Upper lobe of left lung (tissue), 6 donors: Measurements from ENCODE around the gene SEMA4D. TPM values are rescaled to one million over a fixed set of nuclear protein-coding genes. Genes with fewer than 3 reads are reported as not detected.
A peak's percentile ranks its signal among the peaks of the same experiment; 100 is the strongest.

Experiments
- ATAC-seq, 2 donors: fragments of 200-7000 bp; cut with Tn5 transposase; one replicate each; pipeline ENCODE4 v1.9.1; 2022; ENCODE audit warnings: mild to moderate bottlenecking in 2 of 2, moderate library complexity in 2 of 2; ENCODE audit not compliant: low FRiP score in 2 of 2
- DNase-seq, 2 donors: peaks; one replicate each; pipeline ENCODE4 v3.0.0-alpha.2; 2019 to 2020
- H3K27ac ChIP-seq, 4 donors: fragments of 200-600 bp; sonication (generic); one replicate each; pipeline ENCODE4 v1.5.1; 2016 to 2019
- H3K27me3 ChIP-seq, 4 donors: fragments of 200-600 bp; sonication (generic); one replicate each; pipeline ENCODE4 v1.5.1; 2017 to 2019
- H3K36me3 ChIP-seq, 4 donors: fragments of 200-600 bp; sonication (generic); one replicate each; pipeline ENCODE4 v1.5.1; 2016 to 2019
- H3K4me1 ChIP-seq, 4 donors: fragments of 200-600 bp; sonication (generic); one replicate each; pipeline ENCODE4 v1.5.1; 2018 to 2019
- H3K4me3 ChIP-seq, 4 donors: fragments of 200-600 bp; sonication (generic); one replicate each; pipeline ENCODE4 v1.5.1; 2017 to 2019; ENCODE audit warnings: mild to moderate bottlenecking in 2 of 4, moderate library complexity in 1 of 4
- H3K9me3 ChIP-seq, 4 donors: fragments of 200-600 bp; sonication (generic); one replicate each; pipeline ENCODE4 v1.5.1; 2018 to 2019
- CTCF ChIP-seq, 6 experiments: fragments of 450-650 bp in 4 of 6; fragments of 200-600 bp in 2 of 6; sonication (generic) in 2 of 6; IDR thresholded peaks; one replicate each; pipeline ENCODE4 v1.5.1; 2016 to 2019; ENCODE audit warnings: antibody characterized with exemption in 6 of 6
- EP300 ChIP-seq, 4 donors: sonication (generic); formaldehyde crosslinking; IDR thresholded peaks; one replicate each; pipeline ENCODE4 v1.5.1; 2017; ENCODE audit warnings: antibody characterized with exemption in 4 of 4, control low read depth in 2 of 4
- POLR2A ChIP-seq, 4 donors: fragments of 450-650 bp; IDR thresholded peaks; one replicate each; pipeline ENCODE4 v1.5.1; 2016 to 2017; ENCODE audit warnings: antibody characterized with exemption in 4 of 4, mild to moderate bottlenecking in 2 of 4
- POLR2AphosphoS5 ChIP-seq, 2 donors: sonication (generic); formaldehyde crosslinking; IDR thresholded peaks; one replicate each; pipeline ENCODE4 v1.5.1; 2017; ENCODE audit warnings: antibody characterized with exemption in 2 of 2
- WGBS, 2 donors: methylation state at CpG; one replicate each; pipeline ENCODE4 v1.1.5; 2017 to 2018; 5-methylcytosine and 5-hydroxymethylcytosine counted together
- total RNA-seq, 6 donors: library from RNA; depleted of rRNA in 4 of 6; stranded (reverse); fragments of >200 nt in 4 of 6; gene quantifications; one replicate each; pipeline versions ENCODE4 v1.1.0 to v1.2.1, GENCODE V29; 2016 to 2021
- donor health status: DM: no; HTN: no; CAD: no; lungs with moderate emphysema.
- donor health status: DM: no; HTN: yes; CAD: no; lungs with severe emphysema.

Gene SEMA4D
- total RNA-seq, 6 donors from 2014 or later: 24.6 to 61.3 (median 41.8) TPM

GRCh38 chr9:89531766-89532165, 33.9 kb upstream of the SEMA4D start:
- H3K4me3 ChIP-seq: no peak overlapping the region
- H3K27me3 ChIP-seq: no peaks in the 10 kb centered on the region
- no peak overlapping the region for H3K27ac ChIP-seq
- DNase-seq: no peak
- no peak for ATAC-seq
- 92 to 96% methylated on average over 4 of the region's 4 CpGs for WGBS, 2 donors
- no peaks in the 10 kb centered on the region for H3K9me3 ChIP-seq
- H3K4me1 ChIP-seq: peaks cover 0 to 25% (median 13%) of the 10 kb centered on the region in 4 donors
- TF ChIP-seq EP300 (IDR thresholded peaks at IDR 0.05) (no peak), POLR2AphosphoS5 (IDR thresholded peaks at IDR 0.05) (no peak), CTCF (IDR thresholded peaks at IDR 0.05) (no peak), POLR2A (IDR thresholded peaks at IDR 0.05) (no peak)
- no peaks in the 10 kb centered on the region for H3K36me3 ChIP-seq

GRCh38 chr9:89530726-89531125, 32.8 kb upstream of the SEMA4D start:
- Histone ChIP-seq H3K27ac (no peak overlapping the region), H3K4me1 (peaks cover 0 to 22% (median 19%) of the 10 kb centered on the region in 4 donors), H3K9me3 (no peaks in the 10 kb centered on the region), H3K27me3 (no peaks in the 10 kb centered on the region), H3K4me3 (no peak overlapping the region), H3K36me3 (no peaks in the 10 kb centered on the region)
- WGBS, 2 donors: 82 to 86% methylated on average over 6 of the region's 6 CpGs
- TF ChIP-seq POLR2A (IDR thresholded peaks at IDR 0.05) (no peak), POLR2AphosphoS5 (IDR thresholded peaks at IDR 0.05) (no peak), CTCF (IDR thresholded peaks at IDR 0.05) (no peak), EP300 (IDR thresholded peaks at IDR 0.05) (no peak)
- DNase-seq (no peak), ATAC-seq (no peak)

- no peaks in the 10 kb centered on the region for H3K27me3 ChIP-seq
- DNase-seq (no peak), ATAC-seq (no peak)
- no peaks in the 10 kb centered on the region for H3K9me3 ChIP-seq
- H3K4me3 ChIP-seq: no peak overlapping the region
- 61 to 69% methylated on average over 5 of the region's 5 CpGs for WGBS, 2 donors
- H3K36me3 ChIP-seq: no peaks in the 10 kb centered on the region
- TF ChIP-seq POLR2A (IDR thresholded peaks at IDR 0.05) (no peak), POLR2AphosphoS5 (IDR thresholded peaks at IDR 0.05) (no peak), CTCF (IDR thresholded peaks at IDR 0.05) (no peak), EP300 (IDR thresholded peaks at IDR 0.05) (no peak)
- no peak overlapping the region for H3K27ac ChIP-seq
- peaks cover 6 to 24% (median 18%) of the 10 kb centered on the region in 4 donors for H3K4me1 ChIP-seq
Measured at GRCh38 chr9:89529243-89530035, 31.5 kb upstream of the SEMA4D start.

- ATAC-seq (no peak), DNase-seq (peak in 1 of 2 donors; percentile 50)
- 50 to 53% methylated on average over 6 of the region's 6 CpGs for WGBS, 2 donors
- Histone ChIP-seq H3K4me1 (peaks cover 13 to 31% (median 25%) of the 10 kb centered on the region in 4 donors), H3K4me3 (no peak overlapping the region), H3K36me3 (no peaks in the 10 kb centered on the region), H3K27me3 (no peaks in the 10 kb centered on the region), H3K27ac (no peak overlapping the region), H3K9me3 (no peaks in the 10 kb centered on the region)
- no peak for TF ChIP-seq EP300 (IDR thresholded peaks at IDR 0.05)
- TF ChIP-seq CTCF (IDR thresholded peaks at IDR 0.05): no peak
- TF ChIP-seq POLR2AphosphoS5 (IDR thresholded peaks at IDR 0.05): no peak
- TF ChIP-seq POLR2A (IDR thresholded peaks at IDR 0.05): no peak
Measured at GRCh38 chr9:89528540-89528939, 30.6 kb upstream of the SEMA4D start.

GRCh38 chr9:89528131-89528530, 30.2 kb upstream of the SEMA4D start:
- no peak for ATAC-seq

More at GRCh38 chr9:89528131-89528530, 30.2 kb upstream of the SEMA4D start:
- H3K36me3 ChIP-seq: no peaks in the 10 kb centered on the region
- DNase-seq: no peak
- H3K4me3 ChIP-seq: no peak overlapping the region
- TF ChIP-seq POLR2AphosphoS5 (IDR thresholded peaks at IDR 0.05): no peak
- H3K27me3 ChIP-seq: no peaks in the 10 kb centered on the region
- no peak overlapping the region for H3K27ac ChIP-seq
- H3K4me1 ChIP-seq: peaks cover 17 to 35% (median 29%) of the 10 kb centered on the region in 4 donors
- H3K9me3 ChIP-seq: no peaks in the 10 kb centered on the region
- 88 to 94% methylated on average over 5 of the region's 5 CpGs for WGBS, 2 donors
